ENCODE results near the gene SCAMP4. TPM values are rescaled to one million over a fixed set of nuclear protein-coding genes. Genes with fewer than 3 reads are reported as not detected.

The SCAMP4 gene
- total RNA-seq, 2 donors from 2014 or later: 35.0 to 42.1 TPM

GRCh38 chr19:1970003-1970805 is 65.0 kb downstream of the SCAMP4 start:
- no peak for DNase-seq (ENCODE audit: low spot score)
- Histone ChIP-seq H3K9me3 (no peaks in the 10 kb centered on the region), H3K27ac (no peak overlapping the region), H3K27me3 (no peaks in the 10 kb centered on the region), H3K4me3 (no peak overlapping the region), H3K36me3 (peaks cover 12% of the 10 kb centered on the region), H3K4me1 (no peaks in the 10 kb centered on the region)
- TF ChIP-seq CTCF (IDR thresholded peaks at IDR 0.05): no peak

- Histone ChIP-seq H3K27ac (no peak overlapping the region), H3K9me3 (no peaks in the 10 kb centered on the region), H3K36me3 (peaks cover 15% of the 10 kb centered on the region), H3K4me1 (no peaks in the 10 kb centered on the region), H3K27me3 (no peaks in the 10 kb centered on the region), H3K4me3 (no peak overlapping the region)
- no peak for DNase-seq (ENCODE audit: low spot score)
- TF ChIP-seq CTCF (IDR thresholded peaks at IDR 0.05): no peak
Observed at GRCh38 chr19:1970806-1971502, 65.8 kb downstream of the SCAMP4 start.

- peaks cover 19% of the 10 kb centered on the region for H3K36me3 ChIP-seq
- no peak for TF ChIP-seq CTCF (IDR thresholded peaks at IDR 0.05)
- H3K9me3 ChIP-seq: no peaks in the 10 kb centered on the region
Observed at GRCh38 chr19:1974381-1975161, 69.4 kb downstream of the SCAMP4 start.

GRCh38 chr19:1975162-1975480 is 69.9 kb downstream of the SCAMP4 start:
- no peaks in the 10 kb centered on the region for H3K9me3 ChIP-seq
- no peak for TF ChIP-seq CTCF (IDR thresholded peaks at IDR 0.05)
- H3K27ac ChIP-seq: no peak overlapping the region
- no peaks in the 10 kb centered on the region for H3K27me3 ChIP-seq
- H3K4me3 ChIP-seq: no peak overlapping the region
- no peak for DNase-seq (ENCODE audit: low spot score)
- no peaks in the 10 kb centered on the region for H3K4me1 ChIP-seq
- peaks cover 19% of the 10 kb centered on the region for H3K36me3 ChIP-seq

More at GRCh38 chr19:1974381-1975161, 69.4 kb downstream of the SCAMP4 start:
- no peak for DNase-seq (ENCODE audit: low spot score)
- Histone ChIP-seq H3K4me3 (no peak overlapping the region), H3K27ac (no peak overlapping the region), H3K27me3 (no peaks in the 10 kb centered on the region), H3K4me1 (no peaks in the 10 kb centered on the region)

Other genes with a start within 250 kb of the SCAMP4 start
- not detected for gene ONECUT3, start 151.9 kb upstream of the SCAMP4 start, total RNA-seq
- under 1 TPM; 0.51 to 0.74 TPM for gene ATP8B3, start 93.1 kb upstream of the SCAMP4 start, total RNA-seq
- 10 to 100 TPM in 1 of 2 donors, 1 to 10 TPM in 1; 9.6 to 12.1 TPM for gene REXO1, start 56.9 kb upstream of the SCAMP4 start, total RNA-seq
- 1 to 10 TPM; 4.4 to 5.6 TPM for gene KLF16, start 41.8 kb upstream of the SCAMP4 start, total RNA-seq
- gene ABHD17A, start 19.9 kb upstream of the SCAMP4 start, total RNA-seq: 10 to 100 TPM; 92.6 to 99.5 TPM
- 1 to 10 TPM; 1.7 to 4.0 TPM for gene ADAT3, start within 50 bp of the SCAMP4 start, total RNA-seq
- gene CSNK1G2, start 35.8 kb downstream of the SCAMP4 start, total RNA-seq: 10 to 100 TPM; 29.0 to 35.8 TPM
- 10 to 100 TPM; 54.8 to 55.9 TPM for gene BTBD2, start 110.3 kb downstream of the SCAMP4 start, total RNA-seq
- gene MKNK2, start 145.8 kb downstream of the SCAMP4 start, total RNA-seq: 100 to 1,000 TPM in 1 of 2 donors, 10 to 100 TPM in 1; 90.3 to 107 TPM
- 10 to 100 TPM; 19.7 to 29.4 TPM for gene MOB3A, start 190.9 kb downstream of the SCAMP4 start, total RNA-seq
- 1 to 10 TPM in 1 of 2 donors, under 1 TPM in 1; 0.67 to 1.4 TPM for gene IZUMO4, start 191.5 kb downstream of the SCAMP4 start, total RNA-seq
- gene AP3D1, start 246.2 kb downstream of the SCAMP4 start, total RNA-seq: 10 to 100 TPM; 82.7 to 95.8 TPM

Measured in right atrium auricular region (tissue), 2 donors.